HG02610 (cell line): ENCODE results near the gene TCHHL1.
"Not testable (repeated sequence)": the region's sequence is repeated elsewhere in the genome, so short reads cannot be mapped to it uniquely, and the experiment has no call there.

Source experiments
- ATAC-seq: cut with Tn5 transposase; IDR thresholded peaks from one replicate; pipeline ENCODE4 v1.9.1; 2021; ENCODE audit warnings: mild to moderate bottlenecking, moderate library complexity; ENCODE audit not compliant: unreplicated experiment

TCHHL1 gene

GRCh38 chr1:152096931-152097330 is 8.1 kb upstream of the TCHHL1 start:
- no peak for ATAC-seq

- ATAC-seq = no peak
These were observed 2.1 kb downstream of the TCHHL1 start for GRCh38 chr1:152086760-152087159.

- ATAC-seq = no peak
These were observed 4.0 kb downstream of the TCHHL1 start for GRCh38 chr1:152084853-152085252.

- ATAC-seq = not testable (repeated sequence)
These were observed 7.8 kb downstream of the TCHHL1 start for GRCh38 chr1:152081026-152081425.

- not testable (repeated sequence) for ATAC-seq
These were observed 8.4 kb downstream of the TCHHL1 start for GRCh38 chr1:152080494-152080893.

- no peak for ATAC-seq
These were observed 9.9 kb downstream of the TCHHL1 start for GRCh38 chr1:152078831-152079441.

GRCh38 chr1:152072311-152072710 is 16.6 kb downstream of the TCHHL1 start:
- ATAC-seq = no peak

- no peak for ATAC-seq
These were observed 17.7 kb downstream of the TCHHL1 start for GRCh38 chr1:152071123-152071522.

- ATAC-seq = no peak
These were observed 20.9 kb downstream of the TCHHL1 start for GRCh38 chr1:152067929-152068328.

- ATAC-seq = no peak
These were observed 21.7 kb downstream of the TCHHL1 start for GRCh38 chr1:152067150-152067549.

- no peak for ATAC-seq
These were observed 26.9 kb downstream of the TCHHL1 start for GRCh38 chr1:152061952-152062351.

GRCh38 chr1:152053375-152053774 is 35.5 kb downstream of the TCHHL1 start:
- ATAC-seq = no peak

GRCh38 chr1:152052606-152053005 is 36.3 kb downstream of the TCHHL1 start:
- ATAC-seq = no peak

- no peak for ATAC-seq
These were observed 37.8 kb downstream of the TCHHL1 start for GRCh38 chr1:152050886-152051675.

GRCh38 chr1:152049291-152050083 is 39.4 kb downstream of the TCHHL1 start:
- ATAC-seq = no peak

- peak; percentile 1 for ATAC-seq
These were observed 40.4 kb downstream of the TCHHL1 start for GRCh38 chr1:152048416-152049009.

GRCh38 chr1:152047730-152048415 is 41.0 kb downstream of the TCHHL1 start:
- peak; percentile 93 for ATAC-seq

- no peak for ATAC-seq
These were observed 41.5 kb downstream of the TCHHL1 start for GRCh38 chr1:152047413-152047729.

- ATAC-seq = no peak
These were observed 44.5 kb downstream of the TCHHL1 start for GRCh38 chr1:152044386-152044785.

- ATAC-seq = no peak
These were observed 45.0 kb downstream of the TCHHL1 start for GRCh38 chr1:152043870-152044269.

GRCh38 chr1:152042030-152042429 is 46.8 kb downstream of the TCHHL1 start:
- no peak for ATAC-seq
